Breast epithelium (tissue), 4 donors: ENCODE measurements around the gene TSNAXIP1. TPM values are rescaled to one million over a fixed set of nuclear protein-coding genes. Genes with fewer than 3 reads are reported as not detected.
"Not testable (repeated sequence)": the region's sequence is repeated elsewhere in the genome, so short reads cannot be mapped to it uniquely, and the experiment has no call there.

Experiments
- DNase-seq, 2 donors: peaks; one replicate each; pipeline ENCODE4 v3.0.0-alpha.2; 2019; ENCODE audit warnings: low spot score in 2 of 2
- H3K27ac ChIP-seq, 2 donors: fragments of 200-600 bp; sonication (generic) in 1 of 2; one replicate each; pipeline ENCODE4 v1.5.1; 2016 to 2019; ENCODE audit warnings: mild to moderate bottlenecking in 1 of 2
- H3K27me3 ChIP-seq, 2 donors: fragments of 200-600 bp; sonication (generic) in 1 of 2; one replicate each; pipeline versions ENCODE4 v1.5.1 to v1.6.0; 2017 to 2019; ENCODE audit warnings: control low read depth in 1 of 2, mild to moderate bottlenecking in 1 of 2
- H3K36me3 ChIP-seq: fragments of 200-600 bp; one replicate; pipeline ENCODE4 v1.5.1; 2019
- H3K4me1 ChIP-seq, 2 donors: fragments of 200-600 bp; sonication (generic); one replicate each; pipeline ENCODE4 v1.5.1; 2016 to 2019; ENCODE audit warnings: control low read depth in 1 of 2
- H3K4me3 ChIP-seq, 3 donors: fragments of 200-600 bp; sonication (generic); 1 replicate in 2 of 3; 2 replicates in 1 of 3; pipeline ENCODE4 v1.5.1; 2016 to 2019; ENCODE audit warnings: mild to moderate bottlenecking in 3 of 3, moderate library complexity in 2 of 3
- H3K9me3 ChIP-seq, 2 donors: fragments of 200-600 bp; sonication (generic) in 1 of 2; one replicate each; pipeline ENCODE4 v1.5.1; 2016 to 2019; ENCODE audit warnings: control low read depth in 1 of 2
- CTCF ChIP-seq, 3 donors: fragments of 450-650 bp; IDR thresholded peaks; one replicate each; pipeline ENCODE4 v1.5.1; 2016 to 2017; ENCODE audit warnings: antibody characterized with exemption in 3 of 3, mild to moderate bottlenecking in 3 of 3, moderate library complexity in 3 of 3
- POLR2A ChIP-seq: fragments of 450-650 bp; IDR thresholded peaks from one replicate; pipeline ENCODE4 v1.6.1; 2016; ENCODE audit warnings: antibody characterized with exemption, mild to moderate bottlenecking, moderate library complexity
- POLR2AphosphoS5 ChIP-seq, 3 donors: sonication (generic); formaldehyde crosslinking; IDR thresholded peaks; one replicate each; pipeline ENCODE4 v1.6.1; 2017; ENCODE audit warnings: antibody characterized with exemption in 3 of 3
- intact Hi-C: fragments of 100-400 bp; cut with DNase I; formaldehyde crosslinking; loops from one replicate; pipeline ENCODE4 v1.15.1; 2023; ENCODE audit warnings: low total_unique reads
- total RNA-seq, 3 donors: library from RNA; depleted of rRNA; stranded (reverse); fragments of >200 nt; gene quantifications; one replicate each; pipeline ENCODE4 v1.1.0, GENCODE V29; 2016

The TSNAXIP1 gene
- total RNA-seq, 3 donors from 2014 or later: 1.1 to 4.2 (median 3.9) TPM

- Histone ChIP-seq H3K9me3 (no peaks in the 10 kb centered on the region), H3K4me1 (peaks cover 6 to 11% of the 10 kb centered on the region in 2 donors), H3K36me3 (no peaks in the 10 kb centered on the region), H3K27ac (peak overlapping the region; percentile 16 to 80), H3K4me3 (no peak overlapping the region), H3K27me3 (no peaks in the 10 kb centered on the region)
- DNase-seq: no peak
- TF ChIP-seq CTCF (IDR thresholded peaks at IDR 0.05): no peak
- TF ChIP-seq POLR2AphosphoS5 (IDR thresholded peaks at IDR 0.05): no peak
- no peak for TF ChIP-seq POLR2A
- intact Hi-C loops: no loop called here
Measured at GRCh38 chr16:67861877-67862276, 55.2 kb downstream of the TSNAXIP1 start.

GRCh38 chr16:67862623-67863583 is 56.2 kb downstream of the TSNAXIP1 start:
- Histone ChIP-seq H3K4me3 (no peak overlapping the region), H3K27me3 (no peaks in the 10 kb centered on the region), H3K36me3 (no peaks in the 10 kb centered on the region), H3K4me1 (peaks cover 0 to 4% of the 10 kb centered on the region in 2 donors), H3K9me3 (no peaks in the 10 kb centered on the region), H3K27ac (peak overlapping the region; percentile 69 to 80)
- TF ChIP-seq CTCF (IDR thresholded peaks at IDR 0.05) (no peak), POLR2AphosphoS5 (IDR thresholded peaks at IDR 0.05) (no peak), POLR2A (no peak)
- no peak for DNase-seq
- intact Hi-C loops: no loop called here

- H3K4me3 ChIP-seq, H3K4me1 ChIP-seq: not testable (repeated sequence)
- H3K27ac ChIP-seq: peak overlapping the region; percentile 69 to 79
Measured at GRCh38 chr16:67864044-67864443, 57.4 kb downstream of the TSNAXIP1 start.

GRCh38 chr16:67864594-67864993 is 57.9 kb downstream of the TSNAXIP1 start:
- H3K27ac ChIP-seq: no peak overlapping the region
- TF ChIP-seq POLR2A: no peak
- no peak for TF ChIP-seq CTCF (IDR thresholded peaks at IDR 0.05)
- no peak for TF ChIP-seq POLR2AphosphoS5 (IDR thresholded peaks at IDR 0.05)
- intact Hi-C loops: no loop called here
- H3K27me3 ChIP-seq: no peaks in the 10 kb centered on the region
- H3K4me3 ChIP-seq: no peak overlapping the region
- no peak for DNase-seq
- H3K9me3 ChIP-seq: no peaks in the 10 kb centered on the region
- H3K36me3 ChIP-seq: no peaks in the 10 kb centered on the region
- H3K4me1 ChIP-seq: peaks cover 0 to 4% of the 10 kb centered on the region in 2 donors

More at GRCh38 chr16:67864044-67864443, 57.4 kb downstream of the TSNAXIP1 start:
- H3K36me3 ChIP-seq, DNase-seq, H3K9me3 ChIP-seq, intact Hi-C loops, H3K27me3 ChIP-seq: not testable (repeated sequence)

- Histone ChIP-seq H3K9me3 (no peaks in the 10 kb centered on the region), H3K27me3 (no peaks in the 10 kb centered on the region), H3K4me1 (peaks cover 0 to 4% of the 10 kb centered on the region in 2 donors), H3K27ac (no peak overlapping the region), H3K36me3 (no peaks in the 10 kb centered on the region), H3K4me3 (no peak overlapping the region)
- intact Hi-C loops: no loop called here
- TF ChIP-seq POLR2AphosphoS5 (IDR thresholded peaks at IDR 0.05): no peak
- TF ChIP-seq POLR2A: no peak
- TF ChIP-seq CTCF (IDR thresholded peaks at IDR 0.05): no peak
- DNase-seq: no peak
Measured at GRCh38 chr16:67865318-67865717, 58.6 kb downstream of the TSNAXIP1 start.
